ENCODE results near the gene GNGT1. TPM values are rescaled to one million over a fixed set of nuclear protein-coding genes. Genes with fewer than 3 reads are reported as not detected.

GNGT1 gene
- total and polyA plus RNA-seq, 2 of the 13 experiments (the other 11 are each of a cell fraction or from before 2014, with no cell fraction given): not detected

DNA sequence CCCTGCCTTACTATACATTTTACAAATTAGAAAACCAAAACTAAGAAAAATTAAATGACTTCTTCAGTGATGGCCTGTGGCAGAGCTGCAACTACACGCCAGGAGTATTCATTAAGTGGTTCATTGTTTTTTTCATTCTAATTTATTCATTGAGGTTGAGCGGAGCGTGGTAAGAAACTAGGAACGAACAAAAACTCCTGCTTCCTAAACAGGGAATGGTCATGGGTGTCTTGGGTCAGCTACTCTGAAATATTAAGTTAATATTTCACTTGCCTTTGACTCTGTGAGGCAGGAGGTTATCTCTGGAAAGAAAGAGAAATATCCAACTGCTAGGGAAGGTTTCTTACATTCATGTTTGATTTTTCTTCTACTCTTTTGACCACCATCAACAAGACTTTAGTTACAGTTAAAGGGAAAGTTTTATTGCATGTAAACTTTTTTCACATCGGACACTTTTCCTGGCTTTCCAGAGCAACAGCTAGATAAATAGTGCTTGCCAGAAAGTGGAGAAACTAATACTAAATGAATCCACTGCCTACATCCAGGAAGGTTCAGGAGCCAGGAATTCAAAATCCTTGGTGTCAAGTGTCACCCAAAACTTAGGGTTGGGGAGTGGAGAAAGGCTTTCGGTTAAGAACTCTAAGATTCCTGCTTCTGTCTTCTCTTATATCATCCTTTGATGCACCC, 14.3 kb downstream of the GNGT1 start:
- Histone ChIP-seq H3K27me3 (ENCODE audit: control insufficient read depth in 1 of 2, insufficient read depth in 2 of 2, low read length in 2 of 2) (peaks cover 5 to 16% of the 10 kb centered on the region in 2 experiments; a peak in 4 of 5 replicates), H3K79me2 (ENCODE audit: insufficient read depth, low read length) (no peaks in the 10 kb centered on the region), H3K4me3 (replicated peaks in 1 of 3; ENCODE audit: insufficient read depth in 1 of 3, low read depth in 2 of 3, low read length in 3 of 3) (no peak overlapping the region), H4K20me1 (ENCODE audit: insufficient read depth, low read length) (no peaks in the 10 kb centered on the region), H2AFZ (ENCODE audit: low read length) (no peak overlapping the region), H3K9ac (ENCODE audit: insufficient read depth, low read depth, low read length) (no peak overlapping the region), H3K36me3 (replicated peaks in 1 of 2; ENCODE audit: control insufficient read depth in 1 of 2, insufficient read depth in 2 of 2, low read length in 2 of 2) (no peaks in the 10 kb centered on the region), H3K4me1 (ENCODE audit: insufficient read depth, low read length) (no peaks in the 10 kb centered on the region), H3K9me3 (ENCODE audit: low read length) (no peaks in the 10 kb centered on the region), H3K27ac (ENCODE audit: extremely low read length, insufficient read depth, low read length) (no peak overlapping the region), H3K4me2 (ENCODE audit: low read depth, low read length) (no peak overlapping the region)
- 84% methylated on average over 6 of the region's 6 CpGs for WGBS (ENCODE audit: low lambda C conversion rate)
- no peak for FAIRE-seq
- TF ChIP-seq ZNF83 (CRISPR knock-in tag; IDR thresholded peaks at IDR 0.05; ENCODE audit: borderline replicate concordance) (no peak), HHEX (CRISPR knock-in tag; IDR thresholded peaks at IDR 0.05) (no peak), NPAS2 (CRISPR knock-in tag; IDR thresholded peaks at IDR 0.05; ENCODE audit: borderline replicate concordance) (no peak), ZNF709 (CRISPR knock-in tag; IDR thresholded peaks at IDR 0.05) (no peak), SUZ12 (IDR thresholded peaks at IDR 0.05; ENCODE audit: low read depth, low read length) (no peak), MIER2 (CRISPR knock-in tag; IDR thresholded peaks at IDR 0.05) (no peak), HIVEP1 (CRISPR knock-in tag; IDR thresholded peaks at IDR 0.05) (no peak), ZNF841 (CRISPR knock-in tag; IDR thresholded peaks at IDR 0.05; ENCODE audit: borderline replicate concordance) (no peak), ZSCAN30 (CRISPR knock-in tag; IDR thresholded peaks at IDR 0.05) (no peak), BRD4 (CRISPR knock-in tag; IDR thresholded peaks at IDR 0.05) (no peak), RARG (CRISPR knock-in tag; IDR thresholded peaks at IDR 0.05; ENCODE audit: low read depth) (no peak), NFKB2 (CRISPR knock-in tag; IDR thresholded peaks at IDR 0.05; ENCODE audit: borderline replicate concordance) (no peak), FIP1L1 (IDR thresholded peaks at IDR 0.05; ENCODE audit: borderline replicate concordance, insufficient read depth, low read depth, low read length) (no peak), ZFAT (CRISPR knock-in tag; conservative IDR thresholded peaks at IDR 0.05) (no peak)
- TF ChIP-seq, protein P1, sequence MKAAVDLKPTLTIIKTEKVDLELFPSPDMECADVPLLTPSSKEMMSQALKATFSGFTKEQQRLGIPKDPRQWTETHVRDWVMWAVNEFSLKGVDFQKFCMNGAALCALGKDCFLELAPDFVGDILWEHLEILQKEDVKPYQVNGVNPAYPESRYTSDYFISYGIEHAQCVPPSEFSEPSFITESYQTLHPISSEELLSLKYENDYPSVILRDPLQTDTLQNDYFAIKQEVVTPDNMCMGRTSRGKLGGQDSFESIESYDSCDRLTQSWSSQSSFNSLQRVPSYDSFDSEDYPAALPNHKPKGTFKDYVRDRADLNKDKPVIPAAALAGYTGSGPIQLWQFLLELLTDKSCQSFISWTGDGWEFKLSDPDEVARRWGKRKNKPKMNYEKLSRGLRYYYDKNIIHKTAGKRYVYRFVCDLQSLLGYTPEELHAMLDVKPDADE (CRISPR knock-in tag; IDR thresholded peaks at IDR 0.05): no peak
- TF ChIP-seq, protein P2, sequence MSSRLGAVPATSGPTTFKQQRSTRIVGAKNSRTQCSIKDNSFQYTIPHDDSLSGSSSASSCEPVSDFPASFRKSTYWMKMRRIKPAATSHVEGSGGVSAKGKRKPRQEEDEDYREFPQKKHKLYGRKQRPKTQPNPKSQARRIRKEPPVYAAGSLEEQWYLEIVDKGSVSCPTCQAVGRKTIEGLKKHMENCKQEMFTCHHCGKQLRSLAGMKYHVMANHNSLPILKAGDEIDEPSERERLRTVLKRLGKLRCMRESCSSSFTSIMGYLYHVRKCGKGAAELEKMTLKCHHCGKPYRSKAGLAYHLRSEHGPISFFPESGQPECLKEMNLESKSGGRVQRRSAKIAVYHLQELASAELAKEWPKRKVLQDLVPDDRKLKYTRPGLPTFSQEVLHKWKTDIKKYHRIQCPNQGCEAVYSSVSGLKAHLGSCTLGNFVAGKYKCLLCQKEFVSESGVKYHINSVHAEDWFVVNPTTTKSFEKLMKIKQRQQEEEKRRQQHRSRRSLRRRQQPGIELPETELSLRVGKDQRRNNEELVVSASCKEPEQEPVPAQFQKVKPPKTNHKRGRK (CRISPR knock-in tag; IDR thresholded peaks at IDR 0.05): no peak
- TF ChIP-seq, protein P3, sequence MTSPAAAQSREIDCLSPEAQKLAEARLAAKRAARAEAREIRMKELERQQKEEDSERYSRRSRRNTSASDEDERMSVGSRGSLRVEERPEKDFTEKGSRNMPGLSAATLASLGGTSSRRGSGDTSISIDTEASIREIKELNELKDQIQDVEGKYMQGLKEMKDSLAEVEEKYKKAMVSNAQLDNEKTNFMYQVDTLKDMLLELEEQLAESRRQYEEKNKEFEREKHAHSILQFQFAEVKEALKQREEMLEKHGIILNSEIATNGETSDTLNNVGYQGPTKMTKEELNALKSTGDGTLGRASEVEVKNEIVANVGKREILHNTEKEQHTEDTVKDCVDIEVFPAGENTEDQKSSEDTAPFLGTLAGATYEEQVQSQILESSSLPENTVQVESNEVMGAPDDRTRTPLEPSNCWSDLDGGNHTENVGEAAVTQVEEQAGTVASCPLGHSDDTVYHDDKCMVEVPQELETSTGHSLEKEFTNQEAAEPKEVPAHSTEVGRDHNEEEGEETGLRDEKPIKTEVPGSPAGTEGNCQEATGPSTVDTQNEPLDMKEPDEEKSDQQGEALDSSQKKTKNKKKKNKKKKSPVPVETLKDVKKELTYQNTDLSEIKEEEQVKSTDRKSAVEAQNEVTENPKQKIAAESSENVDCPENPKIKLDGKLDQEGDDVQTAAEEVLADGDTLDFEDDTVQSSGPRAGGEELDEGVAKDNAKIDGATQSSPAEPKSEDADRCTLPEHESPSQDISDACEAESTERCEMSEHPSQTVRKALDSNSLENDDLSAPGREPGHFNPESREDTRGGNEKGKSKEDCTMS (CRISPR knock-in tag; conservative IDR thresholded peaks at IDR 0.05): no peak
- no TSS peak for BruUV-seq (replicated peaks)
- ChIA-PET POLR2A (no interaction called here), CTCF (ENCODE audit: low intra/inter-chr PET ratio, low total read pairs) (no interaction called here)
- DNase-seq (ENCODE audit: low spot score): no peak
- intact Hi-C loops (cut with micrococcal nuclease; ENCODE audit: unreplicated experiment): no loop called here
- in situ Hi-C loops (cut with HindIII; ENCODE audit: extremely low pct_ligation_motif_present, low pct_unique_long_range_greater_than_20kb): no loop called here
- no peak for ATAC-seq

Data from HepG2 (cell line).